ENCODE measurements around the gene TLCD1.

TLCD1 gene

DNA sequence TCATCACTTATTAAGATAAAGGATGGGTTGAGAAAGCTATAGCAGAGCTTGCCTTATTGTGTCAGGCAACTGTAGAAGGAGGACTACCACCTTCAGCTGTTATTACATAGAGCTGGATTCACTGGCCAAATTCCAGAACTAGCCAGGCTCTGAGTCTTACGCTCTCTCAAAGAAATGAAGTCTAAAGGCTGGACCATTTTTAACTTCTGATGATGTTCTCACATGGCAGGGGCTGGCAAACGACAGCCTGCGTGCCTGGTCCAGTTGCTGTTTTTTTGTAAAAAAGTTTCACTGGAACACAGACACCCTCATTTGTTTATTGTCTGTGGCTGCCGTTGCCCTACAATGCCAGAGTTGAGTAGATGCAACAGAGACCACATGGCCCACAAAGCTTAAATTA is 39.0 kb upstream of the TLCD1 start (continued):
- TF ChIP-seq, protein P1, sequence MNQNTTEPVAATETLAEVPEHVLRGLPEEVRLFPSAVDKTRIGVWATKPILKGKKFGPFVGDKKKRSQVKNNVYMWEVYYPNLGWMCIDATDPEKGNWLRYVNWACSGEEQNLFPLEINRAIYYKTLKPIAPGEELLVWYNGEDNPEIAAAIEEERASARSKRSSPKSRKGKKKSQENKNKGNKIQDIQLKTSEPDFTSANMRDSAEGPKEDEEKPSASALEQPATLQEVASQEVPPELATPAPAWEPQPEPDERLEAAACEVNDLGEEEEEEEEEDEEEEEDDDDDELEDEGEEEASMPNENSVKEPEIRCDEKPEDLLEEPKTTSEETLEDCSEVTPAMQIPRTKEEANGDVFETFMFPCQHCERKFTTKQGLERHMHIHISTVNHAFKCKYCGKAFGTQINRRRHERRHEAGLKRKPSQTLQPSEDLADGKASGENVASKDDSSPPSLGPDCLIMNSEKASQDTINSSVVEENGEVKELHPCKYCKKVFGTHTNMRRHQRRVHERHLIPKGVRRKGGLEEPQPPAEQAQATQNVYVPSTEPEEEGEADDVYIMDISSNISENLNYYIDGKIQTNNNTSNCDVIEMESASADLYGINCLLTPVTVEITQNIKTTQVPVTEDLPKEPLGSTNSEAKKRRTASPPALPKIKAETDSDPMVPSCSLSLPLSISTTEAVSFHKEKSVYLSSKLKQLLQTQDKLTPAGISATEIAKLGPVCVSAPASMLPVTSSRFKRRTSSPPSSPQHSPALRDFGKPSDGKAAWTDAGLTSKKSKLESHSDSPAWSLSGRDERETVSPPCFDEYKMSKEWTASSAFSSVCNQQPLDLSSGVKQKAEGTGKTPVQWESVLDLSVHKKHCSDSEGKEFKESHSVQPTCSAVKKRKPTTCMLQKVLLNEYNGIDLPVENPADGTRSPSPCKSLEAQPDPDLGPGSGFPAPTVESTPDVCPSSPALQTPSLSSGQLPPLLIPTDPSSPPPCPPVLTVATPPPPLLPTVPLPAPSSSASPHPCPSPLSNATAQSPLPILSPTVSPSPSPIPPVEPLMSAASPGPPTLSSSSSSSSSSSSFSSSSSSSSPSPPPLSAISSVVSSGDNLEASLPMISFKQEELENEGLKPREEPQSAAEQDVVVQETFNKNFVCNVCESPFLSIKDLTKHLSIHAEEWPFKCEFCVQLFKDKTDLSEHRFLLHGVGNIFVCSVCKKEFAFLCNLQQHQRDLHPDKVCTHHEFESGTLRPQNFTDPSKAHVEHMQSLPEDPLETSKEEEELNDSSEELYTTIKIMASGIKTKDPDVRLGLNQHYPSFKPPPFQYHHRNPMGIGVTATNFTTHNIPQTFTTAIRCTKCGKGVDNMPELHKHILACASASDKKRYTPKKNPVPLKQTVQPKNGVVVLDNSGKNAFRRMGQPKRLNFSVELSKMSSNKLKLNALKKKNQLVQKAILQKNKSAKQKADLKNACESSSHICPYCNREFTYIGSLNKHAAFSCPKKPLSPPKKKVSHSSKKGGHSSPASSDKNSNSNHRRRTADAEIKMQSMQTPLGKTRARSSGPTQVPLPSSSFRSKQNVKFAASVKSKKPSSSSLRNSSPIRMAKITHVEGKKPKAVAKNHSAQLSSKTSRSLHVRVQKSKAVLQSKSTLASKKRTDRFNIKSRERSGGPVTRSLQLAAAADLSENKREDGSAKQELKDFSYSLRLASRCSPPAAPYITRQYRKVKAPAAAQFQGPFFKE (tag by site-specific recombination; IDR thresholded peaks at IDR 0.05; ENCODE audit: borderline replicate concordance): no peak
- TF ChIP-seq ZNF324 (tag by site-specific recombination; IDR thresholded peaks at IDR 0.05): no peak
- TF ChIP-seq, protein P2, sequence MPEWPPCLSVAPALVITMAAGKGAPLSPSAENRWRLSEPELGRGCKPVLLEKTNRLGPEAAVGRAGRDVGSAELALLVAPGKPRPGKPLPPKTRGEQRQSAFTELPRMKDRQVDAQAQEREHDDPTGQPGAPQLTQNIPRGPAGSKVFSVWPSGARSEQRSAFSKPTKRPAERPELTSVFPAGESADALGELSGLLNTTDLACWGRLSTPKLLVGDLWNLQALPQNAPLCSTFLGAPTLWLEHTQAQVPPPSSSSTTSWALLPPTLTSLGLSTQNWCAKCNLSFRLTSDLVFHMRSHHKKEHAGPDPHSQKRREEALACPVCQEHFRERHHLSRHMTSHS (tag by site-specific recombination; IDR thresholded peaks at IDR 0.05): no peak

DNA sequence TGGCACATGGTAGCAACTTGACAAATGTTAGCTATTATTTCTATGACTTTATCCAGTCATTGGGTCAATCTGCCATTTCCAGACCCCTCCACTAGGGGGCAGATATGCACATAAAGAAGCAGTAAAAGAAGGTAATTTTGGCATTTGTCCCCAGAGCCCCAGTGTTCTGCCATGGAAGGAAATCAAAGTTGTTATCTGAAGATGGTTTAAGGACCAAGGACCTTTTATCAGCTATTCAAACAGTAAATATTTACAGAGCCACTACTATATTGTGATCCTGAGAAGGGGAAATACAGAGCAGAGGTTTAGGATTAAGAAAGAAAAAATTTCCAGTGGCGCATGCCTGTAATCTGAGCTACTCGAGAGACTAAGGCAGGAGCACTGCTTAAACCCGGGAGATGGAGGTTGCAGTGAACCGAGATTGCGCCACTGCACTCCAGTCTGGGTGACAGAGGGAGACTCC is 37.8 kb upstream of the TLCD1 start:
- Histone ChIP-seq H3K36me3 (ENCODE audit: control insufficient read depth in 2 of 2, insufficient read depth in 1 of 2, low read length in 2 of 2) (peaks cover 17 to 56% of the 10 kb centered on the region in 2 experiments), H3K4me3 (ENCODE audit: low read depth, low read length) (no peak overlapping the region), H3K27ac (ENCODE audit: extremely low read depth, low read depth, low read length) (no peak overlapping the region), H3K4me1 (ENCODE audit: control insufficient read depth, insufficient read depth, low read length) (no peaks in the 10 kb centered on the region; the same call in 1 of the 2 replicates), H3K9me3 (ENCODE audit: control insufficient read depth, insufficient read depth, low read depth, low read length) (no peaks in the 10 kb centered on the region)
- ChIA-PET CTCF (interaction anchor here (0.5 to 7.6 kb wide), 61 partner anchors 10 to 1225 kb away, joined by 3 to 175 read pairs (median 6); partner anchors contain the start of genes DHRS13, FAM222B, FLOT2 and NEK8), POLR2A (interaction anchor here (0.6 to 2.2 kb wide), 15 partner anchors 9 to 834 kb away, joined by 3 to 21 read pairs (median 4); partner anchors contain the start of genes FAM222B, NEK8, RPL23A and TLCD1)
- TF ChIP-seq, protein P3, sequence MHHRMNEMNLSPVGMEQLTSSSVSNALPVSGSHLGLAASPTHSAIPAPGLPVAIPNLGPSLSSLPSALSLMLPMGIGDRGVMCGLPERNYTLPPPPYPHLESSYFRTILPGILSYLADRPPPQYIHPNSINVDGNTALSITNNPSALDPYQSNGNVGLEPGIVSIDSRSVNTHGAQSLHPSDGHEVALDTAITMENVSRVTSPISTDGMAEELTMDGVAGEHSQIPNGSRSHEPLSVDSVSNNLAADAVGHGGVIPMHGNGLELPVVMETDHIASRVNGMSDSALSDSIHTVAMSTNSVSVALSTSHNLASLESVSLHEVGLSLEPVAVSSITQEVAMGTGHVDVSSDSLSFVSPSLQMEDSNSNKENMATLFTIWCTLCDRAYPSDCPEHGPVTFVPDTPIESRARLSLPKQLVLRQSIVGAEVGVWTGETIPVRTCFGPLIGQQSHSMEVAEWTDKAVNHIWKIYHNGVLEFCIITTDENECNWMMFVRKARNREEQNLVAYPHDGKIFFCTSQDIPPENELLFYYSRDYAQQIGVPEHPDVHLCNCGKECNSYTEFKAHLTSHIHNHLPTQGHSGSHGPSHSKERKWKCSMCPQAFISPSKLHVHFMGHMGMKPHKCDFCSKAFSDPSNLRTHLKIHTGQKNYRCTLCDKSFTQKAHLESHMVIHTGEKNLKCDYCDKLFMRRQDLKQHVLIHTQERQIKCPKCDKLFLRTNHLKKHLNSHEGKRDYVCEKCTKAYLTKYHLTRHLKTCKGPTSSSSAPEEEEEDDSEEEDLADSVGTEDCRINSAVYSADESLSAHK (tag by site-specific recombination; IDR thresholded peaks at IDR 0.05): no peak
- TF ChIP-seq MEIS1 (CRISPR knock-in tag; IDR thresholded peaks at IDR 0.05; ENCODE audit: borderline replicate concordance): no peak
- no peak for TF ChIP-seq ZFHX2 (tag by site-specific recombination; conservative IDR thresholded peaks at IDR 0.05)
- TF ChIP-seq ZNF184 (tag by site-specific recombination; IDR thresholded peaks at IDR 0.05): no peak
- TF ChIP-seq ZNF560 (tag by site-specific recombination; IDR thresholded peaks at IDR 0.05; ENCODE audit: borderline replicate concordance): no peak
- TF ChIP-seq, protein P4, sequence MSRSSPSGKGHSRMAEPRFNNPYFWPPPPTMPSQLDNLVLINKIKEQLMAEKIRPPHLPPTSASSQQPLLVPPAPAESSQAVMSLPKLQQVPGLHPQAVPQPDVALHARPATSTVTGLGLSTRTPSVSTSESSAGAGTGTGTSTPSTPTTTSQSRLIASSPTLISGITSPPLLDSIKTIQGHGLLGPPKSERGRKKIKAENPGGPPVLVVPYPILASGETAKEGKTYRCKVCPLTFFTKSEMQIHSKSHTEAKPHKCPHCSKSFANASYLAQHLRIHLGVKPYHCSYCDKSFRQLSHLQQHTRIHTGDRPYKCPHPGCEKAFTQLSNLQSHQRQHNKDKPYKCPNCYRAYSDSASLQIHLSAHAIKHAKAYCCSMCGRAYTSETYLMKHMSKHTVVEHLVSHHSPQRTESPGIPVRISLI (tag by site-specific recombination; IDR thresholded peaks at IDR 0.05): no peak
- TF ChIP-seq ZNF600 (tag by site-specific recombination; IDR thresholded peaks at IDR 0.05): peak; percentile 91
- TF ChIP-seq, protein P5, sequence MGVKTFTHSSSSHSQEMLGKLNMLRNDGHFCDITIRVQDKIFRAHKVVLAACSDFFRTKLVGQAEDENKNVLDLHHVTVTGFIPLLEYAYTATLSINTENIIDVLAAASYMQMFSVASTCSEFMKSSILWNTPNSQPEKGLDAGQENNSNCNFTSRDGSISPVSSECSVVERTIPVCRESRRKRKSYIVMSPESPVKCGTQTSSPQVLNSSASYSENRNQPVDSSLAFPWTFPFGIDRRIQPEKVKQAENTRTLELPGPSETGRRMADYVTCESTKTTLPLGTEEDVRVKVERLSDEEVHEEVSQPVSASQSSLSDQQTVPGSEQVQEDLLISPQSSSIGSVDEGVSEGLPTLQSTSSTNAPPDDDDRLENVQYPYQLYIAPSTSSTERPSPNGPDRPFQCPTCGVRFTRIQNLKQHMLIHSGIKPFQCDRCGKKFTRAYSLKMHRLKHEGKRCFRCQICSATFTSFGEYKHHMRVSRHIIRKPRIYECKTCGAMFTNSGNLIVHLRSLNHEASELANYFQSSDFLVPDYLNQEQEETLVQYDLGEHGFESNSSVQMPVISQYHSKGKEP (tag by site-specific recombination; IDR thresholded peaks at IDR 0.05): peak; percentile 24; the same call in 1 of the 2 replicates
- TF ChIP-seq, protein P6, sequence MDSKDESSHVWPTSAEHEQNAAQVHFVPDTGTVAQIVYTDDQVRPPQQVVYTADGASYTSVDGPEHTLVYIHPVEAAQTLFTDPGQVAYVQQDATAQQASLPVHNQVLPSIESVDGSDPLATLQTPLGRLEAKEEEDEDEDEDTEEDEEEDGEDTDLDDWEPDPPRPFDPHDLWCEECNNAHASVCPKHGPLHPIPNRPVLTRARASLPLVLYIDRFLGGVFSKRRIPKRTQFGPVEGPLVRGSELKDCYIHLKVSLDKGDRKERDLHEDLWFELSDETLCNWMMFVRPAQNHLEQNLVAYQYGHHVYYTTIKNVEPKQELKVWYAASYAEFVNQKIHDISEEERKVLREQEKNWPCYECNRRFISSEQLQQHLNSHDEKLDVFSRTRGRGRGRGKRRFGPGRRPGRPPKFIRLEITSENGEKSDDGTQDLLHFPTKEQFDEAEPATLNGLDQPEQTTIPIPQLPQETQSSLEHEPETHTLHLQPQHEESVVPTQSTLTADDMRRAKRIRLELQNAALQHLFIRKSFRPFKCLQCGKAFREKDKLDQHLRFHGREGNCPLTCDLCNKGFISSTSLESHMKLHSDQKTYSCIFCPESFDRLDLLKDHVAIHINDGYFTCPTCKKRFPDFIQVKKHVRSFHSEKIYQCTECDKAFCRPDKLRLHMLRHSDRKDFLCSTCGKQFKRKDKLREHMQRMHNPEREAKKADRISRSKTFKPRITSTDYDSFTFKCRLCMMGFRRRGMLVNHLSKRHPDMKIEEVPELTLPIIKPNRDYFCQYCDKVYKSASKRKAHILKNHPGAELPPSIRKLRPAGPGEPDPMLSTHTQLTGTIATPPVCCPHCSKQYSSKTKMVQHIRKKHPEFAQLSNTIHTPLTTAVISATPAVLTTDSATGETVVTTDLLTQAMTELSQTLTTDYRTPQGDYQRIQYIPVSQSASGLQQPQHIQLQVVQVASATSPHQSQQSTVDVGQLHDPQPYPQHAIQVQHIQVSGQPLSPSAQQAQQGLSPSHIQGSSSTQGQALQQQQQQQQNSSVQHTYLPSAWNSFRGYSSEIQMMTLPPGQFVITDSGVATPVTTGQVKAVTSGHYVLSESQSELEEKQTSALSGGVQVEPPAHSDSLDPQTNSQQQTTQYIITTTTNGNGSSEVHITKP (tag by site-specific recombination; IDR thresholded peaks at IDR 0.05): peak; percentile 70
- 0 out of 2 replicates have a peak, but pooled peaks have one; percentile 31 for TF ChIP-seq ZNF561 (tag by site-specific recombination; IDR thresholded peaks at IDR 0.05; ENCODE audit: borderline replicate concordance)
- TF ChIP-seq YY2 (tag by site-specific recombination; IDR thresholded peaks at IDR 0.05): no peak
- TF ChIP-seq ZNF239 (tag by site-specific recombination; IDR thresholded peaks at IDR 0.05): no peak
- 0 out of 2 replicates have a peak, but pooled peaks have one; percentile 23 for TF ChIP-seq ZEB2 (tag by site-specific recombination; IDR thresholded peaks at IDR 0.05)
- no peak for TF ChIP-seq ZNF19 (tag by site-specific recombination; IDR thresholded peaks at IDR 0.05; ENCODE audit: low read depth)
- TF ChIP-seq ZNF610 (tag by site-specific recombination; IDR thresholded peaks at IDR 0.05; ENCODE audit: borderline replicate concordance): no peak
